Right cardiac atrium (tissue), 5 donors: Measurements from ENCODE around the gene CSN1S1. TPM values are rescaled to one million over a fixed set of nuclear protein-coding genes. Genes with fewer than 3 reads are reported as not detected.
"Not testable (repeated sequence)": the region's sequence is repeated elsewhere in the genome, so short reads cannot be mapped to it uniquely, and the experiment has no call there.

Source experiments
- ATAC-seq, 2 donors: fragments of 200-7000 bp; cut with Tn5 transposase; one replicate each; pipeline versions ENCODE4 v1.8.0 to v1.9.1; 2020; ENCODE audit warnings: moderate library complexity in 2 of 2, mild to moderate bottlenecking in 1 of 2
- DNase-seq, 3 donors: peaks; one replicate each; pipeline ENCODE4 v3.0.0-alpha.2; 2020
- H3K27ac ChIP-seq: one replicate; pipeline ENCODE4 v1.5.1; 2013; ENCODE audit warnings: mild to moderate bottlenecking, low read length, control low read depth, moderate library complexity
- H3K27me3 ChIP-seq: one replicate; pipeline ENCODE4 v1.6.1; 2013; ENCODE audit not compliant: control insufficient read depth, insufficient read depth
- H3K4me1 ChIP-seq: one replicate; pipeline ENCODE4 v1.6.1; 2013; ENCODE audit warnings: low read length; ENCODE audit not compliant: control insufficient read depth, insufficient read depth
- H3K4me3 ChIP-seq: one replicate; pipeline ENCODE4 v1.5.1; 2013; ENCODE audit warnings: low read length, control low read depth
- H3K9me3 ChIP-seq: one replicate; pipeline ENCODE4 v1.6.1; 2013; ENCODE audit warnings: low read length; ENCODE audit not compliant: control insufficient read depth
- WGBS: extraction: QIAGEN DNeasy Blood & Tissue Kit; methylation state at CpG from one replicate; pipeline ENCODE4 v1.1.7; 2013; 5-methylcytosine and 5-hydroxymethylcytosine counted together
- intact Hi-C, 4 donors: fragments of 100-400 bp; cut with DNase I; formaldehyde crosslinking; loops; one replicate each; pipeline versions ENCODE4 v1.11.0 to v1.14.0; 2022 to 2023
- polyA plus RNA-seq: library from polyadenylated mRNA; stranded (reverse); fragments of 200-250 nt; gene quantifications from one replicate; pipeline ENCODE4 v1.2.3, GENCODE V29; 2013
- total RNA-seq, 4 donors: library from RNA; stranded (reverse); fragmentation: NEBNext Ultra II Directional; extraction: Animal tissue kit (Norgen Biotek cat#: 25700); gene quantifications; one replicate each; pipeline ENCODE4 v1.2.1, GENCODE V29; 2021
- donor health status: healthy with polysubstance abuse.
- donor health status: DM: no; HTN: yes; CAD: no.
- donor health status: DM: no; HTN: no; CAD: no.
- donor health status: DM: no; HTN: yes; CAD: no; lungs with severe emphysema.
- donor health status: DM: yes; HTN: yes; CAD: no.

Gene CSN1S1
- total and polyA plus RNA-seq, 5 donors = not detected

GRCh38 chr4:69923782-69924410 is 7.0 kb upstream of the CSN1S1 start:
- H3K9me3 ChIP-seq, H3K27ac ChIP-seq, intact Hi-C loops, H3K4me1 ChIP-seq, H3K4me3 ChIP-seq, H3K27me3 ChIP-seq, ATAC-seq: not testable (repeated sequence)
- WGBS = 92% methylated on average over 33 of the region's 33 CpGs
- DNase-seq = peak in 2 of 3 donors; percentile 39 to 54

DNA sequence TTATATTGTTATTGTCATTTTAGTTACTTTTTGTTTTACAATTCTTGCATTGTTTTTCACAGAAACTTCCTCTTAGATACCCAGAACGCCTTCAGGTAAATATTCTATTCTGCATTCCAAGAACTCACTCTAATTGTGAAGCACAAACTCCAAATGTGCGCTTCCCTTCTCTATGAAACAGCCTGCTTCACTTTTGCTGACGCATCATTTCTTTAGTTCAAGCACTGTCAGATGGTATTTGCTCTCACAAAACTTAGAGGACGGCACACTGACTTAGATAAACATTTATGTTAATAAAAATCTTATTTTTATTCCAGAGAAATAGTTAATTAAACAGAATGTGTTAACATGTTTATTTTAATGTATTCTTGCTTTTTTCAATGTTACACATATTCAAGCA is 3.3 kb downstream of the CSN1S1 start:
- Histone ChIP-seq H3K4me3 (no peak overlapping the region), H3K27me3 (no peaks in the 10 kb centered on the region), H3K9me3 (no peaks in the 10 kb centered on the region), H3K27ac (no peak overlapping the region), H3K4me1 (no peaks in the 10 kb centered on the region)
- WGBS = 62% methylated on average over 4 of the region's 4 CpGs
- intact Hi-C loops = no loop called here
- ATAC-seq (no peak), DNase-seq (no peak)

DNA sequence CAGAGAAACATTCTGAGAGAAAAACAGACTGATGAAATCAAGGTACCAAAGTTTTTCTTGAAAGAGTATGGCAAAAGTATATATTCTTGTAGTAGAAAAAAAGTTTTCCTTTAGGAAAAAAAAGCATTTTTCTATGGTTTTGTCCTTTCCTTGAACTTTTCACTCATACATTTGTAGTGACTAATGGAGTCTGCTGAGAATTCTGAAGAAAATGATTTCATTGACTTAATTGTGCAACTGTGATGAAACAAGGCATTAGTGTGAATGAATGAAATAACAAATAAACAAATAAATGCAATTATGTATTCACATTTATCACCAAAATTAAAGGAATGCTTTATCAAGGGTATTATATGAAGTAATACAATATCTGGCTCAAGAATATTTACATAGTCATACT is 5.7 kb downstream of the CSN1S1 start:
- H3K4me3 ChIP-seq = no peak overlapping the region
- DNase-seq (no peak), ATAC-seq (no peak)
- no peaks in the 10 kb centered on the region for H3K27me3 ChIP-seq
- H3K4me1 ChIP-seq = no peaks in the 10 kb centered on the region
- no peak overlapping the region for H3K27ac ChIP-seq
- intact Hi-C loops = no loop called here
- no peaks in the 10 kb centered on the region for H3K9me3 ChIP-seq

DNA sequence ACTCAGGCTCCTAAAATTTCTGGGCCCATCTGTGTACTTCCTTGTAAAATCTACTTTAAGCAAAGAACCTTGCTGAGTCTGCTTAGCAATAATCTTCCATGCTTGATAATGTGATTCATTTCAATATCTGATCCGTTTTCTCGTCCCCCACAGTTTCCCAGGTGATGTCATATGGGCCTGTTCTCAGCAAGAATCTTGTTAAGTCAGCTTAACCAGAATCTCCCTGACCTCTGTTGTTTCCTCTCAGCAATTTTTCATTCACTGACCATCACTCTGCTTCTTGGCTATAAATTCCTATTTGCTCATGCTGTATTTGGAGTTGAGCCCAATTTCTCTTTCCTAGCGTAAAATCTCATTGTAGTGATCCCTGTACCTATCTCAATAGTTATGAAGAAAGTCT is 20.7 kb downstream of the CSN1S1 start:
- H3K9me3 ChIP-seq = no peaks in the 10 kb centered on the region
- intact Hi-C loops = no loop called here
- 47% methylated on average over 3 of the region's 3 CpGs for WGBS
- DNase-seq (no peak), ATAC-seq (no peak)
- no peaks in the 10 kb centered on the region for H3K4me1 ChIP-seq
- H3K4me3 ChIP-seq = no peak overlapping the region
- H3K27ac ChIP-seq = no peak overlapping the region
- no peaks in the 10 kb centered on the region for H3K27me3 ChIP-seq

DNA sequence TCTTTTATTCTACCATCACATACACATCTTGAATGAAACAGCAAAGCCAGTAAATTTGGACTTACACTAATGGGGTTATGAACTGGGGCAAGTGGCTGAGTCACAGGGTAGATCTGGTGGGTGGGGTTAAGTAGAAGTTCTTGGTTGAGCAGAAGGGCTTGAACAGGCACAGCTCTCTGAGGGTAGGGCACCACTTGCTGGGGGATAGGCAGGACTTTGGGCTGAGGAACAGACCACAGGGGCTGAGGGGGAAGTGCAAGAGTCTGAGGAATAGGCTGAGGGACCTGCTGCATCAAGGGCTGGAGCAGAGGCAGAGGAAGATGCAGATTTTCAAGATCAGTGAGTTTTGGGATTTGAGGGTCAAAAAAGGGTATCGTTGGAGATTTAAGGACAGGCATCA is 26.3 kb downstream of the CSN1S1 start:
- Histone ChIP-seq H3K27ac (no peak overlapping the region), H3K9me3 (no peaks in the 10 kb centered on the region), H3K27me3 (no peaks in the 10 kb centered on the region), H3K4me1 (no peaks in the 10 kb centered on the region), H3K4me3 (no peak overlapping the region)
- WGBS = 93% methylated on average over 1 of the region's 1 CpG
- DNase-seq (no peak), ATAC-seq (no peak)
- intact Hi-C loops = no loop called here

DNA sequence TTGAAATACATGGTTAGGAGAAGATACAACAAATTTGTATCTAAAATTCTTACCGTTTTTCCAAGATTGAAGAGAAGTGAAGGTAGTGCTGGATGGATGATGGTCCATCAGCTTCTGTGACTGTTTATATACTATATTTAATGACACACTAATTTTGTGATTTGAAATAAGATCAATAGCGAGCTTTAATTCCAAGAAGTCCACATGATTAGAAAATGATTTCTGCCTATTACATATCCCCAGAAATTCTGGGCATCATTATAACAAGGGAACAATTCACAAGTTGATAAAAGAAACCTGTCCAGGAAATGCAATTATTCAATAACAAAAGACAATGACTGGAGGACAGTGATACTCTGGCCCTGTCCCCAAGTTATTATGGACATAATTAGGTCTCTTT is 34.8 kb downstream of the CSN1S1 start, which contains the start of gene CSN2:
TSS of gene CSN2 (minus strand) at position 101 of the 400 bp plus-strand sequence. CDS start 4,733 bp downstream, outside the sequence.
- H3K27ac ChIP-seq = no peak within 1 kb of the TSS
- ATAC-seq (no peak), DNase-seq (no peak)
- WGBS = 77% methylated on average over 2 of the region's 2 CpGs
- H3K4me3 ChIP-seq = no peak within 1 kb of the TSS
- H3K27me3 ChIP-seq = no peaks in the 10 kb centered on the region
- no peaks in the 10 kb centered on the region for H3K4me1 ChIP-seq
- H3K9me3 ChIP-seq = no peaks in the 10 kb centered on the region
- intact Hi-C loops = no loop called here

DNA sequence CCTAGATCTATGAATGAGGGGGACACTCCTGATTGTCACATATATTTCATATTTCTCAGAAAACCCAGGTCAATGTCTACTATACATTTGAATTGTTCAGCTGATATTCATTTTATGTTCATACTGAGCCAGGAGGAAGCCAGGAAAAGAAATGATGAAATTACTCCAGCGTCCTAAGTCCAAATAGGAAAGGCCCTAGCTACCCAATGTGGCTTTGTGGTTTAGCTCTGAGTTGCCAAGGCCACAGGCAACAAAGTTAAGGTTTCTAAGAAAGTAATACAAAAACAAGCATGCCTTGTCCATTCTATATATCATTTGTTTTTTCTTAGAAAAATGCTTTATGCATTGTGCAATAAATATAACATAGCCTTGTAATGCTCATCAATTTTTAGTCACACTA is 39.2 kb downstream of the CSN1S1 start:
- DNase-seq = no peak
- intact Hi-C loops = no loop called here
- WGBS = 65% methylated on average over 1 of the region's 1 CpG
- Histone ChIP-seq H3K4me3 (no peak overlapping the region), H3K27ac (no peak overlapping the region), H3K9me3 (no peaks in the 10 kb centered on the region), H3K4me1 (no peaks in the 10 kb centered on the region), H3K27me3 (no peaks in the 10 kb centered on the region)
- no peak for ATAC-seq

DNA sequence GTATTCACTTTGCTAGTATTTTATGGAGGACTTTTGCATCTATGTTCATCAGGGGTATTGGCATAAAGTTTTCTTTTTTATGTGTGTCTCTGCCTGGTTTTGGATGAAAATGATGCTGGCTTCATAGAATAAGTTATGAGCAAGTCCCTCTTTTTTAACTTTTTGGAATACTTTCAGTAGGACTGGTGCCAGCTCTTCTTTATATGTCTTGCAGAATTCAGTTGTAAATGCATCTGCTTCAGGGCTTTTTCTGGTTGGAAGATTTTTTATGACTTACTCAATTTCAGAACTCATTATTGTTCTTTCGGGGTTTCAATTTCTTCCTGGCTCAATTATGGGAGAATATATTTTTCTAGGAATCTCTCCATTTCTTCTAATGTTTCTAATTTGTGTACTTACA is 43.8 kb downstream of the CSN1S1 start:
- whole genome bisulfite sequencing = 55% methylated on average over 1 of the region's 1 CpG
- no peaks in the 10 kb centered on the region for H3K4me1 ChIP-seq
- H3K4me3 ChIP-seq = no peak overlapping the region
- DNase-seq (no peak), ATAC-seq (no peak)
- intact Hi-C loops = no loop called here
- no peaks in the 10 kb centered on the region for H3K9me3 ChIP-seq
- no peak overlapping the region for H3K27ac ChIP-seq
- no peaks in the 10 kb centered on the region for H3K27me3 ChIP-seq

- no peak overlapping the region for H3K4me3 ChIP-seq
- no peaks in the 10 kb centered on the region for H3K27me3 ChIP-seq
Observed at GRCh38 chr4:69977582-69977981, 46.7 kb downstream of the CSN1S1 start.

GRCh38 chr4:69984030-69984443 is 53.2 kb downstream of the CSN1S1 start:
- Histone ChIP-seq H3K9me3 (no peaks in the 10 kb centered on the region), H3K4me1 (no peaks in the 10 kb centered on the region), H3K27me3 (no peaks in the 10 kb centered on the region), H3K4me3 (no peak overlapping the region), H3K27ac (no peak overlapping the region)
- ATAC-seq (peak; percentile 29 to 50), DNase-seq (no peak)
- WGBS = 21% methylated on average over 2 of the region's 2 CpGs
- intact Hi-C loops = no loop called here

More at GRCh38 chr4:69977582-69977981, 46.7 kb downstream of the CSN1S1 start:
- intact Hi-C loops = no loop called here
- no peak overlapping the region for H3K27ac ChIP-seq
- ATAC-seq (no peak), DNase-seq (no peak)
- no peaks in the 10 kb centered on the region for H3K9me3 ChIP-seq
- no peaks in the 10 kb centered on the region for H3K4me1 ChIP-seq

DNA sequence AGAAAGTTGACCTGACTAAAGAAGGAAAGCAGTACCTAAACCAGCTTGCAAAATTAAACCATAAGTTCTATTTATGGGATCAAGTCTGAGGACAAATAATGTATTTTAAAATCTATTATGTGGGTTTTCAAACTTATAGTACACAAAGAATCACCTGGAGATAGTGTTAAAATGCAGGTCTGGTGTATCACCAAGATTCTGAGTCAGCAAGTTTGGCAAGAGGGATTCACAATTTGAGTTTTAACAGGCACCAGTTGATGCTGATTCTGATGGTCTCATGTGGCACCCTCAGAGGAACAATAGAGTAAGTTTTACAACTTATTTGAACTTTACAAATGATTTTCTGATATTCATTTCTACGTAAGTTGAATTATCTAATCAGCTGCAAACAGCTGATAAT is 55.8 kb downstream of the CSN1S1 start:
- no peak overlapping the region for H3K4me3 ChIP-seq
- H3K27me3 ChIP-seq = no peaks in the 10 kb centered on the region
- ATAC-seq = no peak
- intact Hi-C loops = no loop called here
- no peak for DNase-seq
- 67% methylated on average over 1 of the region's 1 CpG for WGBS
- no peaks in the 10 kb centered on the region for H3K4me1 ChIP-seq
- H3K9me3 ChIP-seq = no peaks in the 10 kb centered on the region
- no peak overlapping the region for H3K27ac ChIP-seq

DNA sequence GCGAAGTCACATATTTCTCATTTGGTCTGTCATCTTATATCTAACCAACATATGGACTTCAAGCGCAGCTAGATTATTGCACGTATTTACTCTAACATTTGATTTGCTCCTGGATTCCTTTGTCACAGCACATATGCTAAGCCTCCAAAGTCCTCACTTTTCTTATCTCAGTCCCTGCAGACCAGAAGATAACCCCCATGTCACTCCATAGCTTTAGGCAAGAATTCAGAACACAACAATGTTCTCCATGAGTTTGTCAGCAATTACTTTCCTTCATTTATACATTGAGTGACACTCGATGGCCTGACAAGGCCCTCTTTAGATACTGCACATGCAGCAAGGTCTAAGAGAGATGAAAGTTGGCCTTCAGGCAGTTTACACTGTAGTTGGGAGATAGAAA is 60.1 kb downstream of the CSN1S1 start:
- Histone ChIP-seq H3K4me1 (no peaks in the 10 kb centered on the region), H3K27ac (no peak overlapping the region), H3K9me3 (no peaks in the 10 kb centered on the region), H3K27me3 (no peaks in the 10 kb centered on the region), H3K4me3 (no peak overlapping the region)
- ATAC-seq (no peak), DNase-seq (no peak)
- intact Hi-C loops = no loop called here
- WGBS = 54% methylated on average over 4 of the region's 4 CpGs
